Head of caudate nucleus (tissue), 42 donors: Measurements from ENCODE around the gene MYORG.
A peak's percentile ranks its signal among the peaks of the same experiment; 100 is the strongest.

Source experiments
- DNase-seq, 42 donors: peaks; one replicate each; pipeline versions ENCODE4 v3.0.0 to v3.0.0-alpha.2; 2020 to 2021; ENCODE audit warnings: mixed read lengths in 7 of 42
- intact Hi-C: fragments of 100-400 bp; cut with DNase I; formaldehyde crosslinking; loops from one replicate; pipeline ENCODE4 v1.15.0; 2022

MYORG gene

DNA sequence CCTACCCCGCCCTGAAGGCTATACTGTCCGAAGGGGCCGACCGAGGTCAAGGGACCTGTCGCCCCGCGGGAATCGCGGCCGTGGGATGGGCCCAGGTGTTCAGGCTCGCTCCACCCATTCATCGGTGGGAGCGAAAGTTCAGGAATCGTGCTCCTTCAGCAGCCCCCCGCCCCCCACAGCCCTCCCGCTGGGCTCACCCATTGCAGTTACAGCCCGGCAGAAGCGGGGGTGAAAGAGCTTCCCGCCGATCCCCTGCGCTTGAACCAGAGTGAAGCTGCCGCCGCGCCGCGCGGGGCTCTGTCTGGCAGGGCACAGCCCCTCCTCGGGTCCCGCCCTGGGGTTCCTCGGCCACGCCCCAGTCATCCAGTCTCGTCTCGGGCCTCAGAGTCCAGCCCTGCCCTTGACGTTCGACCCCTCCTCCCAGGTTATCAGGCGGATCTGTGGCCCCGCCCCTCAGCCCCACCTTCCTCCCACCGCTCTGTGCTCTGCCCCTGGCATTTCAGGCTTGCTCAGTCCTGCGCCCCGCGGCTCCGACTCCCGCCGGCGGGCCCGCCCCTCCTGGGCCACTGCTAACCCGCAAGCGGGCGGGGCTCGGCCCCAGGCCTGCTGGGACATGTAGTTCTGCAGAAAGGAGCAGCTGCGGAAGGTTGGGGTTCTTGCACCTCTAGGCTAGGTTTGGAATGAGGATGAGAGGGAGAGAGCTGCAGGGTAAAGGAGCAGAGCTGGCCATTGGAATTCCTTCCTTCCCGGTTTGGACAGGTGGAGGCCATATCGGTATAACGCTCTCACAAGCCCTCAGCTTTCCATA lies at the start of gene MYORG:
MYORG (minus strand) TSS at position 303 of the 808 bp plus-strand sequence. CDS start 3,955 bp downstream, outside the sequence.
- intact Hi-C loops: no loop called here

DNA sequence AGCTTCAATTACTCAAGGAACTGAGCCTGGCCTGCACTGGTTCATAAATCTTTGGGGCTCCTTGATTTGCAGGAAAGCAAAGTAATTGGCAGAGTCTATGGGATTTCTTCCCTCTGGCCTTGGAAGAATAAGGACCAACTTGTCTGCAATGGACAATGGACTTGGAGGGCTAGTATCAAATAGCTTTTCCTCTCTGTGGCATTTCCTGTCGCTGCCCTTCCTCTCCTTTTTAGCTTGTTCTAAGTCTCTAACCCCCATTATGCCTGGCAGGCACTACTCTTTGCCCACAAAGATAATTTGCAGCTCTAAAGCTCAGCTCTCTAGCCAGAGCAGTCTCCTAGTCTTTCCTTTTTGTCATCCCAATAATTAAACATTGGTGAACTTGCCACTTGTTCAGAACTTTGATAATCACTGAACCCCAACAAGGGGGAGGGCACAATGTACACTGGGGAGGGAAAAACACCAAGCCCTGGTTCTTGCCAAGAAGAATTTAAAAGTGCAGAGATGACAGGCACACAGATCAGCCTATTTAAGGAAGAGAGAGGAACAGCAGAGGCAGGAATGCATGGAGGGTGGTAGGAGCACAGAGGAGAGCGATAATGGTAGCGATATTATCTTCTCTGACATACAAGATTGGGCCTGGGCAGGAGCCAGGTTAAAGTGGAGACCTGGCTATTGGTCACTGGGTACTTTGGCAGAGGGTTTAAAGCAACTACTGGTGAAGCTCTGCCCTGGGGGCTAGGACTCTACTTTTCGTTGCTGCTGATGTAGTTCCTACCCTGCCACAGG lies 43.2 kb upstream of the MYORG start:
- no peak for DNase-seq
- intact Hi-C loops: no loop called here

More for the DNA sequence above, at the start of gene MYORG:
- DNase-seq: peak; percentile 87 to 98 (median 95)

DNA sequence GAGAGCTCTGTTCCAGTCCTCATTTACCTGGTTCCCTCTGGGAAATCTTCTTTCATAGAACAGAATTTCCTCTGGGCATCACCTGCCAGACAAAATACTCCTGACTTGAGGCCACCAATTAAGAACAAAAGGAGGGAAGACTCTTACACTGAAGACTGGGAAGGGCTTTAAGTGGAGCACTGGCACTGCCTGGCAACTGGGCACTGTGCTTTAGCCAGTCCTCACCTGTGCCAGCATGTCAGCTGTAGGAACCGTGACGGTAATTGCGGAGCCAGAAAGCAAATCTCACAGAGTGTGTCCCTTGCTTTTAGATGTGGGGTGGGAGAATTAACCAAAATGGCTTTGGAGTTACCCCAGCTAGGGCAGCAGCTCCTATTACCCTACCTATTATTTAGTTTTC lies 41.0 kb upstream of the MYORG start:
- DNase-seq: no peak
- intact Hi-C loops: no loop called here

DNA sequence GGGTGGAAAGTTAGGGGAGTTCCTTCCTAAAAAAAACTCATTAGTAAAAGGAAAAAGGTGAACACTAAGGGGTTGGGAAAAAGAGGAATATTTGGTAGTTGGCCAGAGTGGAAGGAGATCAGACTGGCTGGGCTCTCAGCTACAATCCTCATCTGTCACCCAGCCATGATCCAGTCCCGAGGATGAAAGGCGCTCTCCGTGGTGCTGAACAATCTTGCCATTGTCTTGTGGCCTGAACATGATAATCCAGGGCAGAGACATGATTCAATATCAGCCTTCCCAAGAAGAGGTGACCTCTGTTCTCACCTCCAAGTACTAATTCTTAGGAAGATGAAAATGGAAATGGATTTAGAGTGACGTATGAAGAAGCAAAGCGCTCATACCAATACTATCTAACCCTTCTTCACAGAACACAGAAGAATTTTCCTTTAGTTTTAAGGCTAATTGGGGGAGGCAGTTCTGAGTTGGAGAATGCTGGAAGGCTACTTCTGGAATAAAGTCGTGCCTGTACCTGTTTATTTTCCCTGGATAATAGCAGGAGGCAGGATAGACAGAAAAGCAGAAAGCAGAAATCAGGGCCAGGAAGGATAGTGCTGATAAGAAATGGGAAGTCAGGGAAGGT lies 36.6 kb upstream of the MYORG start:
- DNase-seq: peak in 33 of 42 donors; percentile 17 to 84 (median 54)
- intact Hi-C loops: no loop called here

DNA sequence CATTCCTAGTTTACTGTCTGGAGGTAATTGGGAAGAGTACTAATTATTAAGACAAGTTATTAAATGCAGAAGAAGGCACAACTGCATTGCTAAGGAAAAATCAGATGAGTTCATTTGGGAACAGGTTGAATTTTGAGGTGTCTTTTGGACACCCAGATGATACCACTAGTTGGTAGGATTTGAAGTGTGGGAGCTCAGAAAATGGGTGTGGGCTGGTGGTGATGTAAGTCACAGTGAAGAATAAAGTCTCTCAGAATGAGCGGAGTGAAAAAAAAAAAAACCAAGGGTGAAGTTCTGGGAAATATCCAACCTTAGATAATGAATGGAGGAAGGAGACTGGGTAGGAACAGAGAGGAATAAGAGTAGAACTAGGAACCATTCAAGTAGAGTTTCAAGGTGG lies 35.6 kb upstream of the MYORG start:
- peak in 11 of 42 donors; percentile 9 to 66 (median 41) for DNase-seq
- intact Hi-C loops: no loop called here

DNA sequence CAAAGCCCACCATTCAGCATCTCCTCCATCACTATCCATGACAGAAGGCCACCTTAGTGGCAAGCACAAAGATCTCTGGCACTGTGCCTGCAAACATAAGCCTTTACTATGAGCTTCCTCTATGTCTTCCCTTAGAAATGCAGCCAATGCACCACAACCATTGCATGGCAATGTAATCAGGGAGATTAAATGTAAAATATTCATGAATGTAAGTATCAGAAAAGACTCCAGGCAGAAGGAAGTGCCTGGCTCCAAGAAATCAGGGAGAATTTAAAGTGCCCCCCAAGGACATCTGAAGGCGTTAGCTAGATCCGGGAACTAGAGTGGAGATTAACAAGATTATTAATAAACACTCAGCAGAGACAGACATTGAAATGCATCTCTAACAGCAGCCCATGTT lies 32.5 kb upstream of the MYORG start:
- intact Hi-C loops: loop anchor here (10.0 kb wide), 1 partner anchor 186 kb away; no protein-coding TSS in a partner anchor
- DNase-seq: no peak

DNA sequence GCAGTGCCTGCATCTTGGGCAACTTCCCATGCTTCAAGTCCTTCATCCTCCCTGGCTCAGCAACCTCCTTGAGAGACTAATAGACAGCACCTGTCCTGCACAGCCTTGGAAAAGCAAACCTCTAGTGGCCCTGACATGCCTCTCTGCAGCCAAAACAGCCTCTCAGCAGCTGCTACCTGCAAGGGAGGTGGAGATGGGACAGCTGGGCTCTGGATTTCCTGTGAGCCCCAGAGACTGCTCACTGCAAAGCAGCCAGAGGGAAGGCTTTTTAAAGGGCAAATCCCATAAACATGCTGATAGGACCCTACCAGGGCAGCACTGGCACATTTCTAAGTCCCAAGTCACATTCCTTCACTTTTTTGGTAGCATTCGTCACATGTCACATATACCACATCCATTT lies 31.5 kb upstream of the MYORG start:
- intact Hi-C loops: loop anchor here (10.0 kb wide), 1 partner anchor 187 kb away; no protein-coding TSS in a partner anchor
- no peak for DNase-seq

DNA sequence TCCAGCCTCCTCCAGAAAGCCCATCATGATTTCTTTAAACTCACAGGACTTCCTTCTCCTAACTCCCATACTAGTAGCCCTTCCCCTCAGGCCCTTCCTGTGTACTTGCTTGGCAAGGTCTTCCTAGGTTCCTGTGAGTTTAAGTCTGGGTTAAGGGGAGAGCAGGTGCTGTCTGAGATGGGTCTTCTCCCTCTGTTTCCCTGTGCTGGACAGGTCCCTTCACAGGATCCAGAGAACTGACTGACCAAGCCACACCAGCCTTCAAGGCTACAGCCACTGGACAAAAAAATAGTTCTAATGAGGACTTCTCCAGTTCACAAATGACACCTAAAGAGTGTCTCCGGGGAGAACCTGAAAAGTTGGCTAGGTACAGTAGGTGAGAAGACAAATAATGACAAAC lies 29.5 kb upstream of the MYORG start:
- intact Hi-C loops: loop anchor here (10.0 kb wide), 1 partner anchor 189 kb away; no protein-coding TSS in a partner anchor
- DNase-seq: no peak

DNA sequence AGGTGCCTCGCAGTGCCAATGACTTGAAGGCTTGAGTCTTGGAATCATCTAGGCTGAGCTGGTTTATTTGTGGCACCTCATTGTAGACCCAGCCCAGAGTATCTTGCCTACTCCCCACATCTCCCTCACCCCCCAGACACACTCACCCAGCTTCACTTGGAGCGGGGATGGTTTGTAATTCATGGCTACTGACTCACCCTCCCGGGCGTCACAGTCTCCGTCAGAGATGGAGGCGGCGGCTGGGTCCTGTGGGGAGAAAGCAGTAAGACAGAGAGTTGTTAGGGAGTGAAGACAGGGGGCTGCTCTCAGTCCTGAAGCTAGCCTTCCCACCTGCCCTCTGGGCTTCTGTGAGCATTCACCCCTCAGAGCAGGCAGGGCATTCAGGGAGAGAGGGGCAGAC lies 29.0 kb upstream of the MYORG start:
- peak in 40 of 42 donors; percentile 23 to 86 (median 54) for DNase-seq
- intact Hi-C loops: loop anchor here (10.0 kb wide), 1 partner anchor 189 kb away; no protein-coding TSS in a partner anchor

DNA sequence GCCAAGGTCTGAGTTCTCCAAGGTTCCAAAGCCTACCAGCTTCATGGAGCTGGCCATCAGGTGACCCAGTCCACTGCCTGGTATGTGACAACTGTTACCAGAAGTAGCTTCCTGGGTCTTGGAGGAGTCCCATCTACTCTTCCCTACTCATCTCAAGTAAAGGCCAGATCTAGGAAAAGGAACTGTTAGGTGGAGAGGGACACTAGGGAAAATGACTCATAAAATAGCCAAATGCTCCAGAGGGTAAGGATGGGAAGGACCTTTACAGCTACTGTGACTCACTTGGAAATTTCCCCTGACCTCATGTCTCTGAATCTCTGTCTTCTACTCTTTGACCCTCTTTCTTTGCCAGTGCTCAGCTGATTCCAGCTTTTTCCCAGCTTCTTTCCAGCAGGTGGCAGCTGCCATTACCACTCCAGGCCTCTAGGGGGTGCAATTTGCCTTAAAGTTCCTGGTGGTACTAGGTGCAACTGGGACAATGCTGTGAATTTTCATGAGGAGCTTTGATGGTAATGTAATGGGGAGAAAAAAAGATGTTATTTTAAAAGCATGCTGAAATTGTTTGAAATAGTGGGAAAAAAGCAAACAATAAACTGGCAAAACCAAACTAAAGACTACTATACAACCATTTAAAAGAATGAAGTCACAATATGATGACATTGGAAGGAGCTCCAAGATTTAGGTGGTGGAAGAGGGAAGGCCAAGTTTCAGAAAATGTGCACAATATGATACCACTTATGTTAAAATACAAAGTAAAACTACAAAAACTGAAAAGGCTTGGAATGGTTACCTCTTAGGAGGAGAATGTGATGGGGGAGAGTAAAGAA lies 27.1 kb upstream of the MYORG start:
- peak; percentile 50 to 93 (median 83) for DNase-seq
- intact Hi-C loops: loop anchor here (5.0 to 10.0 kb wide), 2 partner anchors 99 to 191 kb away; no protein-coding TSS in a partner anchor

DNA sequence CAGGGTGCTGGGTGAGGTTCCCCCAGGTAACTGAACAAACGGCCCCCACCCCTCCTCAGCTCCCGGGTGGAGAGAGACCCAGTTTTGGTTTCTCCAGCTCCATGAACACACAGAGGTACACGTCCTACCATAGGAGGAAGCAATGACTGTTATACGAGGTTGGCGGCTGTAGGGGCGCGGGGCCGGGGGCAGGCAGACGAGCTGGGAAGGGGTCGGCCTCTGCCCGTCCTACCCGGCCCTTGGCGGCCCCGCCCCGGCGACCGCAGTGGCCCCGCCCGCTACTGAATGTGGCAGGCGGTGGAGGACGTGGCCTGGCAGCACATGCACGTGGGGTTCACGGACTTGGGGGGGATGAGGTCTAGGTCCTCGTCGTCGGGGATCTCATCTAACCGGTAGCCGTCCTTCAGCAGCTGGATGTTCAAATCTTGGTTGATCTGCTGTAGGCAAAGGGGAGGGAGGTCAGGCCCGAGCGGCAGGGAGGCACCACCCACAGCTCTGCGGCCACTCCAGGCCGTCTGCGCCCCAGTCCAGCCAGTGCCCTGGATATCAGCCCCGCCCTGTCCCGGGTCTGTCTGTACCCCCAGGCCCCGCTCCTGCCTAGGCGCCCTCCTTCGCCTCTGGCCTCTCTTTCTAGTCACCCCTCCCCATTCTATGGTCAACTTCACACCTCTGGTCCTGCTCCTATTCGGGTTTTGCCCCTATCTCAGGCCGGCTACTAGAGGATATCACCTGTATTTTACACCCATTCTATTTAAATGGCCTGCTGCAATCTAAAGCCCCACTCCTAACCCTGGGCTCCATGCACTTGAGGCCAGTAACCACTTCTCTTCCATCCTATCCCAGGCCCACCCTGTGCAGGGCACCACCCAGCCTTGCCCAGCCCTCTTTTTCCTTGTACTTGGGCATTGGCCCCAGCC lies 24.2 kb upstream of the MYORG start:
- intact Hi-C loops: loop anchor here (5.0 to 10.0 kb wide), 2 partner anchors 101 to 194 kb away; no protein-coding TSS in a partner anchor
- DNase-seq: peak in 1 of 42 donors; percentile 14

DNA sequence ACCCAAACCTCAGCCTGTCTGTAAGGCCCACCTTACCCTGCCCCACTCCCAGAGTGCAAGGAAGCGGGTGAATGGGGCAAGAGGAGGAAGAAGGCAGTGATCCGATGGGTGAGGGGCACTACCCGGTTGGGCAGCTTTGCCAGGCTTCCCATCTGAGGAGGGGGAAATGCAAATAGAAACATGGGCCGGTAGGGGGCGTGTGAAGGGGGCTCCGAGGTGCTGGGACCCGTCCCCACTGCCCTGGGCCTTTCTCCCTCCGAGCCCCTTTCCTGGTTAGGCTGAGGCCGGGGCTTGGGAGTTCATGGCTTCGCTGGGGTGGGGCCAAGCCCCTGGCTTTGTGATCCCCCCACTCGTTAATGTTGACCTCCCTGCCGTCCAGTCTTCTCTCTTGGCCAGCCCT lies 23.6 kb upstream of the MYORG start:
- intact Hi-C loops: loop anchor here (5.0 to 10.0 kb wide), 2 partner anchors 102 to 195 kb away; no protein-coding TSS in a partner anchor
- DNase-seq: peak in 1 of 42 donors; percentile 28

DNA sequence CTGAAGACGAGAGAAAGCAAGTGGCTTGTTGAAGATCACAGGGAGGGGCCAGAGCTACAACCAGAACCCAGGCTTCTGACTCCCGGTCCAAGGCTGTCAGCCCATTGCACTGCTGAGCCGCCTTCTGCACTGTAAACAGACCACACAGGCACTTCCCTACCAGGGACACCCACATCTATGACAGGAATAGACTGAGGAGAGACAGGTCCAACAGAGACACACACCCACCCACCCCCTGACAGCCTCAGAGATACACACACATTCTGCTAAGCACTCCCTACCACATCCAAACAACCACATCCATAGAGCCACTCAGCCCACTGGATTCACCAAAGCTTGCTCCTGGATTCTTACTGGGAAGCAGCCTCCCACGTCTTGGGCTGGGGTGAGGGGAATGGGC lies 23.0 kb upstream of the MYORG start:
- intact Hi-C loops: loop anchor here (5.0 to 10.0 kb wide), 2 partner anchors 103 to 195 kb away; no protein-coding TSS in a partner anchor
- DNase-seq: peak in 17 of 42 donors; percentile 20 to 75 (median 40)

DNA sequence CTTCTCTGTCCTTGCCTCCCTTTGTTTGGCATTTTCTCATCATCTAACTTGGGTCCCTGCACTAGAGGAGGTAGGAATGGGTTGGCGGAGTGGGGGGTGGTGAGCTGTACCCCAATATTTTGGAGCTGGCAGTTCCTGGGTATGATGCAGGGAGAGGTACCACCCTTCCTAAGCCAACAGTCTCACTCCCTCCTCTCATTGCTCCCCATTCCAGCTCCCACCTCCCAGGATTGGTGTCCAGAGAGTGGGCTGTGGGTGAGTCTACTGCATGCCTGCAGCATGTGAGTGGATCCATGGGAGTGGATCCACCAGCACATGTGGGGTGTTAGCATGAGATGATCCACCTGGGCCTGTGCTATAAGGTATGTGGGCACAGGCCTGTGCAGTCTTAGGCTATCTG lies 22.2 kb upstream of the MYORG start:
- intact Hi-C loops: no loop called here
- DNase-seq: no peak

DNA sequence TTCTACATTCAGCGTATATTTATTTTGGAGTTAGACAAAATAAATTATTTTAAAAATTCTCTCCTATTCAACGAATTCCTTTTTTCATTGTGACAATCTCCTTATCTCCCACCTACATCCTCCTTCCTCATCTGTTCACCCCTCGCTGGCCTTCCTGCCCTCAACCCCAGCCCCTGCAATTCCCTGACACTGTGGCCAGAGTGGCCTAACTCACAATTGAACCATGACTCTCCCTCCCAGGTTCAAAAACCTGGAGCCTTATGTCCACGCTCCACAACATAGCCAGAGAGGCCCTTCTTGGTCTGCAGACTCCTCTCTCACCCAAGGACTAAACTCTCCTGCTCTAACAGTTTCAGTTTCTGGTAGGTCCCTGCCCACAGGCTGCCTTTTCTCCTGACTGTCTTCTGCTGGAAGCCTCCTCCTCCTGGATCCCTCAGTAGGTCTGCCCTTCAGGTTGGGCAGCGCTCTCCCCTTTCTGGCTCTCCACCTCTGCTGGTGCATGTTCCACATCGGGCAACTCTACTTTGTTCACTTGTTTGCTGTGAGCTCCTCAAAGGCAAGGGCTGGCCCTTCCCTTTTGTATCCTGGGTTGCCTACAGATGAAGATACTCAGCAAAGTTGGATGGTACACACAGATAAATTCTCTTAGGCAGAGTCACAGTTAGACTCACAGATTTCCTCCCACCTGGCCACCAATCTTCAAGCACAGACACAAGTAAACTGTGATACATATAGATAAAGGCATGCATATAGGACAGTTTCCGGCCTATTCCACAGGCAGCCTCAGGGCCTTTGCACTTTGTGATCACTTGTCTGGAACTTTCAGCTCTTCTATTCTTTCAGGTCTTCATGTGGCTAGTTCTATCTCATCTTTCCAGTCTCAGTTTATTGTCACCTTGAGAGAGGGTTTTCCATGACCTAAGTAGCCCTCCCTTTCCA lies 19.8 kb upstream of the MYORG start:
- DNase-seq: peak in 1 of 42 donors; percentile 25
- intact Hi-C loops: no loop called here

DNA sequence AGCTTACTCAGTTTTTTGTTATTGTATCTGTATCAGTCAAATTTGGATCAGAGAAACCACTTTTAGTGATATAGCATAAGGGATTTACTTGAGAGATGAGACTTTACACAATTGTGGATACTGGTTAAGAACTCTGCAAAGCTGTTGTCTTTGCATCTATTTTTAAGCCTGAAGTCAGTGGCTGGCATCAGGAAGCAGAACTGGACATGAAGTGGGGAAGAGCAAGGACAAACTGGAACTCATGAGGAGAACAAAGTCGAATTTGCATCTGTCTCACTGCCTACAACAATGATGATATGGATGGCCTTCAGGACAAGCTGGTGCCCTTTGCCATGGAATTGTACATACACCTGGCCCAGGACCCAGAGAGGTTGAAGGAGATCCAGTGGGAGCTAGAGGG lies 15.8 kb upstream of the MYORG start:
- DNase-seq: peak in 1 of 42 donors; percentile 25
- intact Hi-C loops: no loop called here
